Thyroid gland (tissue), 4 donors: ENCODE measurements around the gene RAB1B. TPM values are rescaled to one million over a fixed set of nuclear protein-coding genes. Genes with fewer than 3 reads are reported as not detected.

Experiments used
- DNase-seq, 2 donors: peaks; one replicate each; pipeline ENCODE4 v3.0.0-alpha.2; 2019
- H3K27ac ChIP-seq, 3 donors: fragments of 200-600 bp; sonication (generic); 1 replicate in 2 of 3; 2 replicates in 1 of 3; pipeline ENCODE4 v1.5.1; 2016 to 2019; ENCODE audit warnings: mild to moderate bottlenecking in 1 of 3, moderate library complexity in 1 of 3
- H3K27me3 ChIP-seq: fragments of 200-600 bp; sonication (generic); one replicate; pipeline ENCODE4 v1.5.1; 2019
- H3K36me3 ChIP-seq, 2 donors: fragments of 200-600 bp; sonication (generic); one replicate each; pipeline ENCODE4 v1.5.1; 2016 to 2019
- H3K4me1 ChIP-seq, 2 donors: fragments of 200-600 bp; sonication (generic); one replicate each; pipeline ENCODE4 v1.5.1; 2017 to 2019
- H3K4me3 ChIP-seq, 3 donors: fragments of 200-600 bp; sonication (generic); replicated peaks in 1 of 3; 1 replicate in 2 of 3; 2 replicates in 1 of 3; pipeline ENCODE4 v1.5.1; 2016; ENCODE audit warnings: mild to moderate bottlenecking in 1 of 3
- H3K9me3 ChIP-seq: fragments of 200-600 bp; sonication (generic); one replicate; pipeline ENCODE4 v1.5.1; 2017
- POLR2A ChIP-seq, 2 donors: fragments of 450-650 bp; IDR thresholded peaks; one replicate each; pipeline ENCODE4 v1.6.1; 2017; ENCODE audit warnings: antibody characterized with exemption in 2 of 2, mild to moderate bottlenecking in 2 of 2, moderate library complexity in 1 of 2
- WGBS, 2 donors: methylation state at CpG; one replicate each; pipeline ENCODE4 v1.1.5; 2017; 5-methylcytosine and 5-hydroxymethylcytosine counted together
- intact Hi-C: fragments of 100-400 bp; cut with DNase I; formaldehyde crosslinking; loops from one replicate; pipeline ENCODE4 v1.15.1; 2023
- total RNA-seq, 4 donors: library from RNA; depleted of rRNA; stranded (reverse); fragments of >200 nt; gene quantifications; one replicate each; pipeline ENCODE4 v1.2.3, GENCODE V29; 2016
- TF ChIP-seq, protein P1 (sequence below), 6 experiments: fragments of 200-600 bp in 3 of 6; fragments of 450-650 bp in 3 of 6; sonication (generic) in 3 of 6; IDR thresholded peaks; one replicate each; pipeline ENCODE4 v1.5.1; 2016 to 2019; ENCODE audit warnings: antibody characterized with exemption in 6 of 6, mild to moderate bottlenecking in 2 of 6, inconsistent platforms in 1 of 6, moderate library complexity in 1 of 6

RAB1B gene
- total RNA-seq, 4 donors from 2014 or later = 122 to 166 (median 130) TPM

DNA sequence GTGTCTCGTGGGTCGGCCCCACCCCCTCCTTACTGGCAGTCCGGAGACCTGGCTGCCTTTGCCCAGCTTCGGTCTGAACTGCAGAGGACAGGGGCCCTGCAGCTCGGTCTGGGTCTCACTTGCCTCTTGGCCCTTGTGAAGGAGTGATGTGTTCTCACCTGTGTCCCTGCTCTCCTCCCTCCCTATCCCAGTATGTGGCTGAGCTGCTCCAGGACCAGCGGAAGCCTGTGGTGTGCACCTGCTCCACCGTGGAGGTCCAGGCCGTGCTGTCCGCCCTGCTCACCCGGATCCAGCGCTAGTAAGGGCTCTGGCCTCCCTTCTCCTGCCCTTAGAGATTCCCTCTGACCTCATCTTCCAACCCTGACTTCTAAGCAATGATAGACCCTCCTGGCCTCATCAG, 35.7 kb upstream of the RAB1B start:
- 96% methylated on average over 9 to 10 of the region's 11 CpGs for WGBS, 2 donors
- Histone ChIP-seq H3K4me3 (no peak overlapping the region), H3K4me1 (peaks cover 0 to 6% of the 10 kb centered on the region in 2 donors), H3K27ac (no peak overlapping the region), H3K9me3 (no peaks in the 10 kb centered on the region), H3K27me3 (no peaks in the 10 kb centered on the region), H3K36me3 (peaks cover 55 to 58% of the 10 kb centered on the region in 2 donors)
- intact Hi-C loops = no loop called here
- no peak for DNase-seq
- TF ChIP-seq POLR2A (IDR thresholded peaks at IDR 0.05) = no peak
- TF ChIP-seq, protein P1, sequence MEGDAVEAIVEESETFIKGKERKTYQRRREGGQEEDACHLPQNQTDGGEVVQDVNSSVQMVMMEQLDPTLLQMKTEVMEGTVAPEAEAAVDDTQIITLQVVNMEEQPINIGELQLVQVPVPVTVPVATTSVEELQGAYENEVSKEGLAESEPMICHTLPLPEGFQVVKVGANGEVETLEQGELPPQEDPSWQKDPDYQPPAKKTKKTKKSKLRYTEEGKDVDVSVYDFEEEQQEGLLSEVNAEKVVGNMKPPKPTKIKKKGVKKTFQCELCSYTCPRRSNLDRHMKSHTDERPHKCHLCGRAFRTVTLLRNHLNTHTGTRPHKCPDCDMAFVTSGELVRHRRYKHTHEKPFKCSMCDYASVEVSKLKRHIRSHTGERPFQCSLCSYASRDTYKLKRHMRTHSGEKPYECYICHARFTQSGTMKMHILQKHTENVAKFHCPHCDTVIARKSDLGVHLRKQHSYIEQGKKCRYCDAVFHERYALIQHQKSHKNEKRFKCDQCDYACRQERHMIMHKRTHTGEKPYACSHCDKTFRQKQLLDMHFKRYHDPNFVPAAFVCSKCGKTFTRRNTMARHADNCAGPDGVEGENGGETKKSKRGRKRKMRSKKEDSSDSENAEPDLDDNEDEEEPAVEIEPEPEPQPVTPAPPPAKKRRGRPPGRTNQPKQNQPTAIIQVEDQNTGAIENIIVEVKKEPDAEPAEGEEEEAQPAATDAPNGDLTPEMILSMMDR (IDR thresholded peaks at IDR 0.05) = no peak

DNA sequence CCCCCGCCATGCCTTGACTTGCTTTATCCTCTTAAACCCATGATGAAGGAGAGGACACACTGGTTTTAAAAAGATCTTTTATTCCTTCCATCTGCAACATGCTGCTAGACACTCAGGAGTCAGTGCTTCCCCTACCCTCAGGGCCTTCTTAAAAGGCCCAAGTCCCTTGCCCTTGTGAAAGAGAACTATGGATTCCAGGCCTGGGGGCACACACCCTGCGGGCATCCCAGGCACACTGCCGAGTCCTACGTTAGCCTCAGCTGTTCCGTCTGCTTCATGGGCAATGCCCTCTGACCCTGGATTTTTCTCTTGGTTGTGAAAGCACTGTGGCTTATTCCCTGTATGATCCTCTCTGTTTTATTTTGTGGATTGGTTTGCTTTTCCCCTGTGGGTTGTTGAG, 35.1 kb upstream of the RAB1B start:
- Histone ChIP-seq H3K36me3 (peaks cover 54 to 56% of the 10 kb centered on the region in 2 donors), H3K4me1 (peaks cover 0 to 6% of the 10 kb centered on the region in 2 donors), H3K27ac (no peak overlapping the region), H3K9me3 (no peaks in the 10 kb centered on the region), H3K4me3 (no peak overlapping the region), H3K27me3 (no peaks in the 10 kb centered on the region)
- TF ChIP-seq POLR2A (IDR thresholded peaks at IDR 0.05) = no peak
- TF ChIP-seq, protein P1 (IDR thresholded peaks at IDR 0.05) = no peak
- intact Hi-C loops = no loop called here
- DNase-seq = no peak
- 84 to 98% methylated on average over 5 of the region's 5 CpGs for WGBS, 2 donors

DNA sequence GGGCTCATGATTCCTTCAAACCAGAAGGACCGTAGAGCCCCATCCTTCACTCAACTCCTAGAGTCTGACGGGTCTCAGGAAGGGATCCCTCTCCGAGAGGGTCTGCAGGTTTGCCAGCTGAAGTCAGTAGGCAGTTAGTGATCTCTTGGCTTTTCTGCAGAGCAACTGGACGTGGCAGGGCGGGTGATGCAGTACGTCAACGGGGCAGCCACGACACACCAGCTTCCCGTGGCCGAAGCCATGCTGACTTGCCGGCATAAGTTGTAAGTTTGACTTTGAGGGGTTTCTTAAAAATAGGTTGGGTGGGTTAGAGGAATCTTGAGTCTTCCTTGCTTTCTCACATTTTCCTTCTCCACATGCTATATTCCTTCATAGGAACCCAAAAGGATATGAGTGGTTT, 33.3 kb upstream of the RAB1B start:
- Histone ChIP-seq H3K4me1 (peaks cover 0 to 6% of the 10 kb centered on the region in 2 donors), H3K4me3 (no peak overlapping the region), H3K27ac (no peak overlapping the region), H3K9me3 (no peaks in the 10 kb centered on the region), H3K27me3 (no peaks in the 10 kb centered on the region), H3K36me3 (peaks cover 66 to 69% of the 10 kb centered on the region in 2 donors)
- DNase-seq = no peak
- TF ChIP-seq POLR2A (IDR thresholded peaks at IDR 0.05) = no peak
- TF ChIP-seq, protein P1 (IDR thresholded peaks at IDR 0.05) = no peak
- WGBS, 2 donors = 89 to 93% methylated on average over 11 of the region's 11 CpGs
- intact Hi-C loops = no loop called here

DNA sequence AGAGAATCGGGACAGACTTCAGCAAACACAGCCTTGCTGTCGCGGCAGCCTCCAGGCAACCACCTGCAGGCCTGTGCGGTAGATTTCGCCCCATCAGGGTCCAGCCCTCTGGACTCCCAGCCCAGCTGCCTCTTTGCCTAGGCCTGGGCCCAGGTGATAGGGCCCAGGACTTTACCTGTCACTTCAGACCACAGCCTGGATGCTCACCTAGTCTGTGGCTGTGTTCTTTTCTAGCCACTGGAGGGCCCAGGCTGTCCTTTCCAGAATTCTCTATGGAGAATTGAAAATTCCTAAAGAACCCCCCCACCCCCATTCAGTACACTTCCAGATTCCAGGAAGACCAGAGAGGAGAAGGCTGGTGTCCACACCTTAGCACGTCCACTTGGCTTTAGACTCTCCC, 30.6 kb upstream of the RAB1B start:
- no peaks in the 10 kb centered on the region for H3K27me3 ChIP-seq
- intact Hi-C loops = no loop called here
- DNase-seq = no peak
- H3K27ac ChIP-seq = no peak overlapping the region
- peaks cover 0 to 6% of the 10 kb centered on the region in 2 donors for H3K4me1 ChIP-seq
- H3K4me3 ChIP-seq = no peak overlapping the region
- 90 to 93% methylated on average over 6 of the region's 6 CpGs for WGBS, 2 donors
- no peak for TF ChIP-seq POLR2A (IDR thresholded peaks at IDR 0.05)
- TF ChIP-seq, protein P1 (IDR thresholded peaks at IDR 0.05) = no peak
- no peaks in the 10 kb centered on the region for H3K9me3 ChIP-seq
- peaks cover 52 to 62% of the 10 kb centered on the region in 2 donors for H3K36me3 ChIP-seq

DNA sequence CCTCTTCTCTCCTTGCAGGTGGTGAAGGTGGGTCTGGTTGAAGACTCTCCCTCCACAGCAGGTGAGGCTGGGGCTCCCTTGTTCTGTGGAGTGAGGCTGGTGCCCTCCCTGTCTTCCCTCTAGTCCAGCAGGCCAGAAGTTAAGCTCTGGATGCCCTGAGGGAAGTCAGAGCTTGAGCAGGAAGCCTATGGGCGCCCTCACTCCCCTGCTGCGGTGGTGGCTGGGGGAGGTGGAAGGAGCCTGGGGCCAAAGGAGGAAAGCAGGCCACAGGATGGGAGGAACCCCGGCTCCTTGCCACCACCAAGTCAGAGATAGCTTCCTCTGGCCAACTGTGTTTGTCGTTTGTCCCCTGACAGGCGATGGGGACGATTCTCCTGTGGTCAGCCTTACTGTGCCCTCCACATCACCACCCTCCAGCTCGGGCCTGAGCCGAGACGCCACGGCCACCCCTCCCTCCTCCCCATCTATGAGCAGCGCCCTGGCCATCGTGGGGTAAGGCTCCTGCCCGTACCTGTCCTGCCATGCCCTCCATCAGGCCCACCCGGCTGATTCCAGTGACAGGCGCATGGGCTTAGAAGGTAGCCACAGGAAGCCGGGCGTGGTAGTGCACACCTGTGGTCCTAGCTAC, 29.5 kb upstream of the RAB1B start:
- Histone ChIP-seq H3K9me3 (no peaks in the 10 kb centered on the region), H3K4me3 (no peak overlapping the region), H3K27me3 (no peaks in the 10 kb centered on the region), H3K27ac (no peak overlapping the region), H3K36me3 (peaks cover 43 to 60% of the 10 kb centered on the region in 2 donors), H3K4me1 (peaks cover 0 to 6% of the 10 kb centered on the region in 2 donors)
- no peak for TF ChIP-seq POLR2A (IDR thresholded peaks at IDR 0.05)
- TF ChIP-seq, protein P1 (IDR thresholded peaks at IDR 0.05) = no peak
- no peak for DNase-seq
- 93 to 95% methylated on average over 16 to 17 of the region's 17 CpGs for WGBS, 2 donors
- intact Hi-C loops = no loop called here
